GM12801 (cell line): ENCODE data around the gene FAM53A.

Source experiments
- CTCF ChIP-seq: IDR thresholded peaks from one replicate; pipeline ENCODE4 v1.5.1; 2011; ENCODE audit warnings: control low read depth; ENCODE audit not compliant: insufficient read length; ENCODE audit errors: extremely low read depth

Gene FAM53A

GRCh38 chr4:1599026-1599481 lies 85.1 kb downstream of the FAM53A start:
- TF ChIP-seq CTCF = no peak

GRCh38 chr4:1598206-1599025 lies 85.7 kb downstream of the FAM53A start:
- TF ChIP-seq CTCF = no peak

- TF ChIP-seq CTCF = no peak
Measured at GRCh38 chr4:1597021-1597931, 86.8 kb downstream of the FAM53A start.

- no peak for TF ChIP-seq CTCF
Measured at GRCh38 chr4:1596393-1596792, 87.7 kb downstream of the FAM53A start.

- no peak for TF ChIP-seq CTCF
Measured at GRCh38 chr4:1595789-1596325, 88.3 kb downstream of the FAM53A start.

GRCh38 chr4:1594871-1595788 lies 89.0 kb downstream of the FAM53A start:
- TF ChIP-seq CTCF = no peak
